ENCODE results near the gene GNL1.
"Not testable (repeated sequence)": the region's sequence is repeated elsewhere in the genome, so short reads cannot be mapped to it uniquely, and the experiment has no call there.

Gene GNL1

GRCh38 chr6:30526444-30526843 lies 29.8 kb downstream of the GNL1 start:
- not testable (repeated sequence) for DNase-seq

- DNase-seq, result not testable (repeated sequence)
Measured at GRCh38 chr6:30521952-30522351, 34.3 kb downstream of the GNL1 start.

- DNase-seq, result not testable (repeated sequence)
Measured at GRCh38 chr6:30521082-30521481, 35.2 kb downstream of the GNL1 start.

GRCh38 chr6:30520522-30520921 lies 35.8 kb downstream of the GNL1 start:
- no peak for DNase-seq

- DNase-seq, result not testable (repeated sequence)
Measured at GRCh38 chr6:30518505-30519145, 37.7 kb downstream of the GNL1 start.

GRCh38 chr6:30517767-30518504 lies 38.4 kb downstream of the GNL1 start:
- not testable (repeated sequence) for DNase-seq

- not testable (repeated sequence) for DNase-seq
Measured at GRCh38 chr6:30516754-30517076, 39.6 kb downstream of the GNL1 start.

- DNase-seq, result peak; percentile 47
Measured at GRCh38 chr6:30515944-30516753, 40.1 kb downstream of the GNL1 start.

GRCh38 chr6:30515106-30515505 lies 41.2 kb downstream of the GNL1 start:
- no peak for DNase-seq

GRCh38 chr6:30513451-30513850 lies 42.8 kb downstream of the GNL1 start:
- no peak for DNase-seq

GRCh38 chr6:30511169-30511546 lies 45.1 kb downstream of the GNL1 start:
- no peak for DNase-seq

- DNase-seq, result no peak
Measured at GRCh38 chr6:30510419-30511168, 45.7 kb downstream of the GNL1 start.

- no peak for DNase-seq
Measured at GRCh38 chr6:30508890-30509736, 47.2 kb downstream of the GNL1 start.

GRCh38 chr6:30507849-30508827 lies 48.2 kb downstream of the GNL1 start:
- DNase-seq, result no peak

GRCh38 chr6:30500421-30501355 lies 55.6 kb downstream of the GNL1 start:
- DNase-seq, result no peak

- DNase-seq, result not testable (repeated sequence)
Measured at GRCh38 chr6:30498705-30499104, 57.6 kb downstream of the GNL1 start.

- DNase-seq, result no peak
Measured at GRCh38 chr6:30497714-30498113, 58.6 kb downstream of the GNL1 start.

GRCh38 chr6:30497261-30497599 lies 59.1 kb downstream of the GNL1 start:
- DNase-seq, result not testable (repeated sequence)

GRCh38 chr6:30495993-30496392 lies 60.3 kb downstream of the GNL1 start:
- no peak for DNase-seq

GRCh38 chr6:30495060-30495459 lies 61.2 kb downstream of the GNL1 start:
- DNase-seq, result not testable (repeated sequence)
